NCI-H2196 (cell line): ENCODE data around the gene WRAP73.
"Not testable (repeated sequence)": the region's sequence is repeated elsewhere in the genome, so short reads cannot be mapped to it uniquely, and the experiment has no call there.

Source experiments
- DNase-seq: peaks from one replicate; lab custom pipeline; 2025; ENCODE audit not compliant: unreplicated experiment; lab: John Stamatoyannopoulos, UW

WRAP73 gene

DNA sequence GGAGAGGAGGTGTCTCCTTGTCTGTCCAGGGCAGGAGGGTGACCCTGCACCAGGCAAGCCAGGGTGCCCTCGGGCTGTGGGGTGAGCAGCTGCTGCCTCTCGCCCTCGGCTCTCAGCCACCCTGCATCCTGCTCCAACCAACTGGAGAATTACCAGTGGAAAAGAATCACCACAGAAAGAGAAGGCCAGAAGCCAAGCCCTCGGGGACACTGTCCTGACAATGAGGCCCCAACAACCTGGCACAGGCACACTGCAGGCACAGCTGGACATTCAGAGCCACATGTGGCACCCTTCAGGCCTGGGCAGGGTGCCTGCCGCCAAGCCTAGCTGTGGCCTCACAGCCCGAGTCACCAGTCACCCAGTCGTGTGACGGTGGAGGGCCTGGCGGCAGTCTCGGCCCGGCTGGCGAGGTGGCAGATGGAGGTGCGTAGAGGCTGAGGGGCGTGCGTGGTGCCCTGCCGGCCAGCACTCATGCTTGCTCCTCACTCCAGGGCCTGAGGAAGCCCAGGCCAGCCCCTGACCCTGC lies 50.6 kb downstream of the WRAP73 start:
- DNase-seq, result no peak

DNA sequence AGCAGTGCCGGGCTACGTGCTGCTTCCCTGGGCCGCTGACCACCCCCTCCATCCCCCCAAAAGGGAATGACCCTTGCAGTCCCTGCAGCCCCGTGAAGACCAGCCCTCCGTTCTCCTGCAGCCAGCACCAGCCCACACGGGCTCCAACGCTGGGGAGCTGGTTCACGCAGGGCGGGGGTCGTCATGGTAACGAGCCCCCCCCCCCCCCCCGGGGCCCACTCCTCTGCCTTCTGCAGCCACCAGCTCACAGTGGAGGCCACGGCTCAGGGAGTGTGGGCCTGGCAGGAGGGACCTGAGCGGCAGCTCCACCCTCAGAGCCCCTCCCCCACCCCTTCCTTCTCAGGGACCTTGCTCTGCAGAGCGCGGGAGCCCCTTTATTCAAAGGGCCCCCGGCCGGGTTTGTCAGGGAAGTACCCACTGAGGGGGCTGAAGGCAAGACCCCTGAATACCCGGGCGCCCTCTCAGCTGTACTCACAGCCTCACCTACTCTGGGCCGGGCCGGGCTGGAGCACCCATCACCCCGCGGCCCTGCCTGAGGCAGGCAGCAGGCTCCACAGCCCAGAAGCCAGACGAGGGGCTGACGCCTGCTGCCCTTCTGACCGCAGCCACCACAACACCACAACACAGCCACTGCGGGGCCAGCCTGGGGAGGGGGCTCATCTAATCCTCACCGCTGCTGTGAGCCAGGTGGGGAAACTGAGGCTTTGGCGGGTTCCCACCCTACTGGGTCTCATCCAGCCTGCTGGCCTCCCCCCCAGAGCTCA lies 51.2 kb downstream of the WRAP73 start:
- no peak for DNase-seq

DNA sequence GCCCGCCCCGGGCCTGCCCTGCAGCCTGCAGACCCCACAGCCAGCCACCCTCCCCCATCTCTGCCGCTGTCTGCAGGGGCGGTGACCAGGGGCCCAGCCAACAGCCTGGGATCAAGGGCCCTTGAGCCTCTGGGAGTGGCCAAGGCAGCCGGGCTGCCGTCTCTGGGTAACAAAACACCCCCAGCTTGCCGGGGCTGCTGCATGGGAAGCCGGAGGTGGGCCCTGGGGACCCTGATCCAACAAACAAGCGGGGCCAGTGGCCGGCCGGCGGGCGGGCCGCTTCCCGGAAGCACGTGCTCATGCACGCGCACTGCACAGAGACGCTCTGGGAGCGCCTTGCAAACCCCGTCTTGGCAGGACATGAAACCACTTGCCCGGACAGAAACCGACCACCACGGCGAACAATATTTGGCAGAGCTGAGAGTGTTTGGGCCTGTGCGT lies 51.8 kb downstream of the WRAP73 start:
- no peak for DNase-seq

DNA sequence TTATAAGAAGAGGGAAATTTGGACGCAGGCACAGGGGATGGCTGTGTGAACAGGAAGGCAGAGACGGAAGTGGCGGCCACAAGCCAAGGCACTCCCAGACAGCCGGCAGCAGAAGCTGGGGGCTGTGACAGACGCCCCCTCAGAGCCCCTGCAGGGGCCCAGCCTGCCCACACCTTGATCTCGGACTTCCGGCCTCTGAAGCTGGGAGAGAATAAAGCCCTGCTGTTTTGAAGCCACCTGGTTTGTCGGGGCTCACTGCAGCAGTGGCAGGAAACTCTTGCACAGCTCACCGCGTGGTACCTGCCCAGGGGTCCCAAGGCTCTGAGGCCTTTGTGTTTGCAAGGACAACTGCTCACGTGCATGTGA lies 52.3 kb downstream of the WRAP73 start:
- no peak for DNase-seq

DNA sequence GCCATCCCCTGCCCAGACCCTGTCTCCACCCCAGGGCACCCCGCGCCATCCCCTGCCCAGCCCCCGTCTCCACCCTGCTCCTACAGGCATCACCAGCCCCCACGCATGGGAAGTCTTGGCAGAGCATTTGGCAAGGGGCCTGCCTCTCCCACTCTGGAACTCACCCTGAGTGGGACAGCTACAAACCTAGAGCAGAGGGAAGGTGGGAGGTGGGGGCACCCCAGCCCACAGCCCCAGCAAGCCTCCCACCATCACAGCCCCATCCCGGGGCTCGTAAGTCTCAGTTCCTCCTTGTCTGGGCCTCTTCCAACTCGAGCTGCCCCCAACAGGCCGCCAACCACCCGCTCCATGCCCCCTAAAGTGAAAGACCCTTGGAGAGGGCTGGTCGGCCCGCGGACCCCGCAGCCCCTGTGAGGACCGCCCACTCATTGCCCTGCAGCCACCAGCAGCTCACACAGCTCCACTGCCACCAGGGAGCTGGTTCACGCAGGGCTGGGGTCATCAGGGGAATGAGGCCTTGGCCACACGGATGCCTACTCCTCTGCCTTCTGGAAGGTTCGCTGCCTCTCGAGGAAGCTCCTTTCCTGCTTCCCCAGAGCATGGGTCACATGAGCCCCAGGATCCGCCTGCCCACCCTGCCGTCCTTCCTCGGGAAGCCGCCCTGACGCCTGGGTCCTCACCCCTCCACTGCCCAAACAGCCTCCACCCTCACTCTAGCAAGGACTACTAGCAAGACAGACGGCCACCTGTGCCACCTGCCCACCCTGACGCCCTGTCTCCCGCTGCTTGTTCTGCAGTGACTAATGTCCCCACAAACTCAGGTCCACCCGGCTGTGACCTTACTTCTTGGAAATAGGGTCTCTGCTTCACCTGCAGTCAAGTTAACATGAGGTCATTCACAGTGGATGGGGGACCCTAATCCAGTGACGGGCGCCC lies 53.0 kb downstream of the WRAP73 start:
- DNase-seq, result no peak

DNA sequence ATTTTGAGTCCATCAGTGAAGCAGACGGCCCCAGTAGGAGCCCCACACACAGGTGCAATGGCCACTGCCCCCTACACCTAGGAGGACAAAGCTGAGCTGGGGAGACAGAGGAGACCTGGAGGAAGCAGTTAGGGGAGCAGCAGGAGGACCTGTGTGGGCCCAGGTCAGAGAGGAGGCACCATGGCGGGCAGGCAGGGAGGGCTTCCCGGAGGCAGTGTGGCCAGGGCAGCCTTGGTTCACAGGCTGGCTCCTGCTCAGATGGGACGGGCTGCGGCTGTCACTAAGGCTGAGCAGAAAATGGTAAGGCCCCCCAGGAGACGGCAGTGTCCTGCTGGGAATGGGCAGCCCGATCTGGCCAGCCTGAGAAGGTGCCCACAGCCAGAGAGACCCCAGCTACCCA lies 54.0 kb downstream of the WRAP73 start:
- DNase-seq, result no peak

DNA sequence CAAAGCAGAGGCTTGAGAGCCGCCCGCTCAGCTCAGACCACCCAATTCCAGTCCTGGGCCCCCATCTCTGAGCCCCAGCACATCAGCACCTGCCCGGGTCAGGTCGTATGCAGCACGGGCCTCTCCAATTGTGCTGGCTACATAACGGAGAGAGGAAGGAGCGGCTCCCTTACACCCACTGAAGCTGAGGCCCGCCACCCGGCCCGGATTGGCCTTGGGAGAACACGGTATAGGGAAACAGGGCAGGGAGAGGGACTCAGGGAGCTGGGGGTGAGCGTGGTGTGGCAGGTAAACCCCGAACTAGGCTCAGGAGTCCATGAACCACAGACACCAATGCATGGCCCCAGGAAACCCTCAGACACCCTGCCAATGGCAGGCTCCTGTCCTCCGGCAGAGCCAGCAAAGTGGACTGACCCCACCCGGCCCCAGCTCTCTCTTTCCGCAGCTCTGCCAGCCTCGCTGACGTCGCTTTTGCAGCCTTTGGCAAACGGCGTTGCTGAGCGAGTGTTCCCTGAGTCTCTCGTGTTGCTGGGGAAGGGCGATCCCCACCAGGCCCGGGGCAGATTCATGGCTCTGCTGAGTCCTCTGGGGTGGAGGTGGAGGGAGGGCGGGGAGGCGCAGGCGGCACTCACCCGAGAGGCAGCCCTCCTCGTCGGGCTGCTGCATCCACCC lies 55.1 kb downstream of the WRAP73 start:
- no peak for DNase-seq

DNA sequence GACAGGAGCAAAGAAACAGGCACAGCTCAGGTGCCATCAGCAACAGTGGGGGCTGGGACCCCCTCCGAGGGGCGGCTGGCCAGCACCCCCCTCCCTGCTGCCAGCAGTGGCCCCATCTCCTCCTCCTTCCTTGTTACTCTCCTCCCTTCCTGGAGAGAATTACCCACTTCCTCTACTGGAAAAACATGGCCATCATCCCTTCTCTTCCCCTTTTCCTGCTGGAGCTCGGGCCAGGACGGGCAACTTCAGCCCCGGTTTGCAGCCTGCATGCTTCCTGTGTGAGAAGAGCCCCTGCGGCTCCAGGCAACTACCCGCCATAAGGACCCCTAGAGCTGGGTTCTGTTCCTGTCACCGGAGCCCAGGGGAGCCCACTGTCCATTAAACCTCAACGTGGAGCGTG lies 56.2 kb downstream of the WRAP73 start:
- no peak for DNase-seq

DNA sequence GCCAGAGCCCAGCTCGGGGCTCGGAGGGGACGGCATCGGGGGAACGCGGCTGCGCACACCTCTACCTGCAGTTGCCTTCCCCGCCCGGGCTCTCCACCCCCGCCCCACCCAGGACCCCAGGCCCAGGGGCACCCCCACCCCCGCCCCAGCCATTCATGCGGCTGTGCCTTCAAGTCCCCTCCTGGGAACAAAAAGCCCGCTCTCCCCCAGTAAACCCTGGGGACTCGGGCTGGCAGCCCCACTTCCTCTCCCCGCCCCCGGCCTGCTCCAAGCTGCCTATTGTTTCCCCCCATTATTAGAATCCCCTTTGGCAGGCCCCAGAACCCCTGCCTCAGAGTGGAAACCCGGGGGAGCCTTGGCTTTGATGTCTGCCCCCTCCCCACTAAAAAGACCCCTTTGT lies 56.6 kb downstream of the WRAP73 start:
- DNase-seq, result no peak

DNA sequence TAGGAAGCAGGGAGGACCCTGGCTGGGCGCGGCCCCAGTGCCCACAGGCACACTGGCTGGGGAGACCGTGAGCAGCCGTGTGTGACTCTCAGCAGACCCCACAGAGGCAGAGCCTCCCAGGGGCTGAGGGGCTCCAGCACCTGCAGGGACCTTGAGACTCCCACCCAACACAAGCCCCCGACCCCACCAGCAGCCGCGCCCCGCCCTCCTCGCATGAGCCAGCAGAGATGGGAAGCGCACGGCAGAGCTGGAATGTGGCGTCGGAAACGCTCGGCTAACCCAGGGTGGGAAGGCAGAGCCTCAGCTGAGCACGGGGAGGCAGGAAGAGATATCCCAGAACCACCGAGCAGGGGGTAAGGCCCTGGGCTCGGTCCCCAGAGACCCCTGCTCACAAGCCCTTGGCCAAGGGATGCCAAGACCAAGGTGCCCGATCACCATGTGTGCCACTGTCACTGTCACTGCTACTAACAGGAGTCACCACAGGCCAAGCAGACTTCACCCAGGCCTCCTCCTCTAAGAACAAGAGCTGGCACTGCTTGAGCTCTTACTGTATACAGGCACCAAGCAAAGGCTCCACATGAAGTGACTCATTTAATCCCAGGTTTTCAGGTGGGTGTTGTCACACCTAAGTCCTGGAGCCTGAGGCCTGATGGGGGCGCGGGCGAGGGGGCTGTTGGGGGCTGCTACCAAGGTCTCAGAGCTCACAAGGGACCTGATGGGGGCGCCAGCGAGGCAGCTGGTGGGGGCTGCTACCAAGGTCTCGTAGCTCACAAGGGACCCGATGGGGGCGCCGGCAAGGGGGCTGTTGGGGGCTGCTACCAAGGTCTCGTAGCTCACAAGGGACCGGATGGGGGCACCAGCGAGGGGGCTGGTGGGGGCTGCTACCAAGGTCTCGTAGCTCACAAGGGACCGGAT lies 58.7 kb downstream of the WRAP73 start:
- DNase-seq, result no peak

DNA sequence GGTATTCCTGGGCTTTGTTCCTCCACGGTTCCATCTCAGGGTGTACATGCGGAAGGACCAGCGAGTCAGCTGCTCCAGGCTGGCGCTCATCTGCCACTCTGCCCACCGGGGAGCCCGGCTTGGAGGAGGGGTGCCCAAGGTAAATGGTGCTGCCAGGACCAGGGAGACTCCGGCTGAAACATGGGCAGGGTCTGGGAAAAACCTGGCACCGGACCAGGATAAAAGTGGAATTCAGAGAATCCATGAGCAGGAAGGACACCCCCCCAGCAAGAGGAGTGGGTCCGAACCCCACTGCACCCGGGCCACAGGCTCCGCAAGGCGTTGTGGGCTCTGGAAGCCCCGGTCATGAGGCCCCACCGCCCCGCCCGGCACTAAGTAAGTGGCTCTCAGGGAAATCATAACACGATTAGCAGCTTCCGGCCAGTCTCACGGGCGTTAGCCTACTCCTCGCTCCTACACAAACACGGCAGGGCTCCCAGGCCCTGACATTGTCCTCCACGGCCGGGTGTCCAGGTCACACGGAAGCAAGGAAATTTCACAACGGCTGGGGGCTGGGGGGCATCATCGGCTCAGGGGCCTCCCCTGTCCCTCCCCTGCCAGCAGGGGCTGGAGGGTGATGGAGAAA lies 59.7 kb downstream of the WRAP73 start:
- no peak for DNase-seq

DNA sequence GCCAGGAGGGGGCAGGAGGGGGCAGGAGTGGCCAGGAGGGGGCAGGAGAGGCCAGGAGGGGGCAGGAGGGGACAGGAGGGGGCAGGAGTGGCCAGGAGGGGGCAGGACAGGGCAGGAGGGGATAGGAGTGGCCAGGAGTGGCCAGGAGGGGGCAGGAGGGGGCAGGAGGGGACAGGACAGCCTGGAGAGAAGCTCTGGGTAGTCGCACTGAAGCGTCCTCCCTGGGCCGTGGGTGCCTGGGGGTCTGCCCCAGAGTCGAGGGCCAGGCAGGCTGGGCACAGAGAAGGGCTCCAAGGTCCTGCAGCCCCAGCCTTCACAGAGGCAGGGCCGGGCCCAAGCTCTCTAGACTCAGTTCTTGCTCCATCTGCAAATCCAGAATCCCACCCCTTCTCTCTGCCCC lies 61.5 kb downstream of the WRAP73 start:
- DNase-seq, result no peak

DNA sequence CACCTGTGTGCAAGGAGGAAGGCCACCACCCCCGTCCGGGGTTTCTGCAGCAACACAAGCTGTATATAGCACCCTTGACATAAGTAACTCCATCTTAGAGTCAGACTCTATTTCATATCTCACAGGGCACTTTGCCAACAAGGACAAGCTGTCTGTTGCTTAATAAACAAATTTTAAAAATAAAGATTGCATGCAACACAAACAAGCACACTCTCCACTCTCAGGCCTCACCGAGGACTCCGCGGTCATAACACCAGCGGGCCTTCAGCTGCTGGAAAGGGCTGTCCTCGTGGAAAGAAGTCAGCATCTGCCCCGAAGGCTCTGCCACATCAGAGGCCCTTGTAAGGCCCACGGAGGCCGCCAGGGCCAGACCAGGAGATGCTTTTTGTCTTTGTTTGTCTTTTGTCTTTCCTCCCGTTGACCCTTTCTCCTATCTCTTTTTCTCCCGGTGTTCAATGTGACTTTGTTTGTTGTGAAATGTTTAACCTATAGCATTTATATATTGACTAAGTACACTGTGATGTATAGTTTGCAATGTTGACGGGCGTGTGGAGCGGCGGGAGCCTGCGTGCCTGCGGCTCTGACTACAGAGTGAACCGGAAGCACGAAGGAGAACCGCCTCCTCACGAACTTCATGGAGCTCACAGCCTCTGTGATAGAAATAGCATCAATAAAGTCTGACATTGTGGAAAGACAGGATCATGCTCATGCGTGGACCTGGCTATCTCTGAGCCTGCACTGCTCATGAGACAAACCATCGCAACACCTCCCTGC lies 62.7 kb downstream of the WRAP73 start:
- no peak for DNase-seq

DNA sequence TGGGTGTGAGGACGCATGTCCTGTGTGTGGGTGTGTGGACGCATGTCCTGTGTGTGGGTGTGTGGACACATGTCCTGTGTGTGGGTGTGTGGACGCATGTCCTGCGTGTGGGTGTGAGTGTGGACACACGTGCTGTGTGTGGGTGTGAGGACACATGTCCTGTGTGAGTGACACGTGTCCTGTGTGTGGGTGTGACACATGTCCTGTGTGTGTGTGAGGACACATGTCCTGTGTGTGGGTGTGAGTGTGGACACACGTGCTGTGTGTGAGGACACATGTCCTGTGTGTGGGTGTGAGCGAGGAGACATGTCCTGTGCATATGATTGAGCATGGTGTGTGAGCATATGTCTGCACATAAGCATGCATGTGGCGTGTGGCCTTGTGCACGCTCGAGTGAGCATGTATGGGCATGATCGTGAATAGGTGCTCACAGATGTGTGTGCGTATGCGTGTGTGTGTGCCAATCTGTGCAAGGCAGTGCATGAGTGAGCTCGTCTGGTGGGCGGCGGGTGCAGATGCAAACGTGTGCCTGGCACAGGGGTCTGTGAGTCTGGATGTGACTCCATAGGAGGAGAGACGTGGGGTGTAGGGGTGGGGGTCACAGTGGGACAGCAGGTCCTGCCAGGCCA lies 63.8 kb downstream of the WRAP73 start:
- no peak for DNase-seq

DNA sequence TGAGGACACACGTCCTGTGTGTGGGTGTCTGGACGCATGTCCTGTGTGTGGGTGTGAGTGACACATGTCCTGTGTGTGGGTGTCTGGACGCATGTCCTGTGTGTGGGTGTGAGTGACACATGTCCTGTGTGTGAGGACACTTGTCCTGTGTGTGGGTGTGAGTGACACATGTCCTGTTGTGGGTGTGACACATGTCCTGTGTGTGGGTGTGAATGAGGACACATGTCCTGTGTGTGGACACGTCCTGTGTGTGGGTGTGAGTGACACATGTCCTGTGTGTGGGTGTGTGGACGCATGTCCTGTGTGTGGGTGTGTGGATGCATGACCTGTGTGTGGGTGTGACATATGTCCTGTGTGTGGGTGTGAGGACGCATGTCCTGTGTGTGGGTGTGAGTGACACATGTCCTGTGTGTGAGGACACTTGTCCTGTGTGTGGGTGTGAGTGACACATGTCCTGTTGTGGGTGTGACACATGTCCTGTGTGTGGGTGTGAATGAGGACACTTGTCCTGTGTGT lies 64.5 kb downstream of the WRAP73 start:
- not testable (repeated sequence) for DNase-seq

DNA sequence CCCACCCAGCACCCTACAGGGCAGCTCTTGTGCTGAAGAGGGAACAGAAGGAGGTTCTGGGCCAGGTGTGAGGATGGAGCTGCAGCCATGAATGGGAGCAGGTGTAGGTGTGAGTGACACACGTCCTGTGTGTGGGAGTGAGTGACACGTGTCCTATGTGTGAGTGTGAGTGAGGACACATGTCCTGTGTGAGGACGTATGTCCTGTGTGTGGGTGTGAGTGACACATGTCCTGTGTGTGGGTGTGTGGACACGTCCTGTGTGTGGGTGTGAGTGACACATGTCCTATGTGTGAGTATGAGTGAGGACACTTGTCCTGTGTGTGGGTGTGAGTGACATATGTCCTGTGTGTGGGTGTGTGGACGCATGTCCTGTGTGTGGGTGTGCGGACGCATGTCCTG lies 65.0 kb downstream of the WRAP73 start:
- DNase-seq, result no peak

DNA sequence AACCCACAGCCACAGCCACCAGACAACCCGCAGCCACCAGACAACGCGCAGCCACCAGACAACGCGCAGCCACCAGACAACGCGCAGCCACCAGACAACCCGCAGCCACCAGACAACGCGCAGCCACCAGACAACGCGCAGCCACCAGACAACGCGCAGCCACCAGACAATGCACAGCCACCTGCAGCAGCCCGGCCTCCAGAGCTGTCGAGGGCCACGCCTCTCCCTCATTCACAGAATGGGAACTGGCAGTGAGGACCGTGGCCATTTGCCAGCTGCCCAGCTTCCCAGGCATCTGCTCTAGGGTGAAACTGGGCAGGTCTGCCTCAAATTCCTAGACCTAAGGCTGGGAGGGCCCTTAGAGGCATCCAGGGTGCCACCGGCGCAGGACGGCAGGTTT lies 66.2 kb downstream of the WRAP73 start:
- DNase-seq, result not testable (repeated sequence)

DNA sequence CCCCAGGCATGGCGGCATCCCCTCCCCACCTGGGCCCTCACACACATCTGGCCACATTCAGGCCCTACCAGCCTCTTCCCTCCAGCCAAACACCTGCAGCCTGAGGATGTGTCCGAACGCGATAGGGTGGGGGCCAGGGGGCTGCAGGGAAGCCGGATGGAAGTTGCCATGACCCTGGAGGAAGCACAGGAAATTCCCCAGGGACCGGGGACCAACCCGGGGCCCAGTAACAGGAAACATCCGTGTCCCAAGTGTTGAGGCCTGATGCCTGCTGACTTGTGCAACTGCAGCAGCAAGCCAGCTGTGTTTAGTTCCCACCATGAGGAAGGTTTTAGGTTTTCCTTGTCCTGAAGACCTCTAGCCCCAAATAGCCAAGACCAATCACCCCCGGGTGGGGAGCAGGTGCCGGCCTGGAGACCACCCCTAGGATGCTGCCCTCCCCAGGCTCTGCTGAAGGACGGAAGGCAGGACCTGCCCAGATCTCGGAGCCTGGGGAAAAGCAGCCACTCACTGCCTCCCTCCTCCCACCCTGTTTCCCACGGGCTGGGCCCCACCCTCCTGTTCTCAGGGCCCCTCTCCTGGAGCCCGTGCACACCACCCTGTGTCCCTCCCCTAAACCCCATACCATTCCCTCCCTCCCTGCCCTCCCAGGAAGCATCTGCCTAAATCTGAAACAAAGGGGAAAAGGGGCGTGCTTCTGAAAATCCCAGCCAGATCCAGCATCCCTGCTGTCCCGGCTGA lies 68.4 kb downstream of the WRAP73 start:
- DNase-seq, result no peak
